GM12874 (cell line): ENCODE data around the gene PRPF40A.

Experiments
- CTCF ChIP-seq: IDR thresholded peaks from 2 replicates; pipeline ENCODE4 v1.5.1; 2011; ENCODE audit warnings: low read depth, mild to moderate bottlenecking, control low read depth, low read length, moderate library complexity; ENCODE audit not compliant: insufficient read depth

PRPF40A gene

DNA sequence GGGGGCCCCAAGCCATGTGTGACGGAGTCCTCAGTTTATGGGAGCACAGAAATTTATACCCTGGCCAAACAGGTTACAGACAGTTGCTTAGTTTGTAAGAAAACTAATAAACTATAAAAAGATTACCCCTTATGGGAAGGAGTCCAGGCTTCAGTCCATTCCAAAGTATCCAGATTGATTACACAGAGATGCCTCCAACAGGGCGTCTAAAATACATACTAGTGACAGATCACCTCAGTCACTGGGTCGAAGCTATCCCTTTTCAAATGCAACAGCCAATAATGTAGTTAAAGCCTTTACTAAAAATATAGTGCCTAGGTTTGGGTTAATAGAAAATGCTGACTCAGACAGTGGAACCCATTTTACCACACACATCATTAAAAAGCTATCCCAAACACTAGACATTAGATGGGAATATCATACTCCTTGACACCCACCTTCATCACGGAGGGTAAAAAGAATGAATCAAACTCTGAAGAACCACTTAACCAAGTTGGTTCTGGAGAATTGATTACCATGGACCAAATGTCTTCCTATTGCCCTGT, 10.7 kb downstream of the PRPF40A start:
- no peak for TF ChIP-seq CTCF

GRCh38 chr2:152701198-152701597, 16.1 kb downstream of the PRPF40A start:
- TF ChIP-seq CTCF, result no peak

DNA sequence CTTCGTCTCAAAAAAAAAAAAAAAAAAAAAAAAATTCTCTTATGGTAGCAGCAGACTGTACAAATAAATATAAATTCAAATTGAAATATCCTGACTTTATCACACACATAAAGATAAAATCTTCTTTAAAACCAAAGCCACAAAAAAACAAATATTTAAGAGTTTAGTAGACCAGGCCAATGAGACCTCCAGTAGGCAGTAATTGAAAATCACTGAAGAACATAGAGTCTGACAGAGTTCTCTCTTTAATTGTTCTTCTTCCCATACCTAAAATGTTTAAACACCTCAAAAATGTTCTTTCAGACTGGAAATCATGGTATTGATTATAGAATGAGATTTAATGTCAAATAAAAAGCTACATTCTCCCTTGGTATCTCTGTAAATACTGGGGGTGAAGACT, 20.8 kb downstream of the PRPF40A start:
- TF ChIP-seq CTCF, result no peak

- TF ChIP-seq CTCF, result no peak
These were observed 21.5 kb downstream of the PRPF40A start for GRCh38 chr2:152695763-152696162.

DNA sequence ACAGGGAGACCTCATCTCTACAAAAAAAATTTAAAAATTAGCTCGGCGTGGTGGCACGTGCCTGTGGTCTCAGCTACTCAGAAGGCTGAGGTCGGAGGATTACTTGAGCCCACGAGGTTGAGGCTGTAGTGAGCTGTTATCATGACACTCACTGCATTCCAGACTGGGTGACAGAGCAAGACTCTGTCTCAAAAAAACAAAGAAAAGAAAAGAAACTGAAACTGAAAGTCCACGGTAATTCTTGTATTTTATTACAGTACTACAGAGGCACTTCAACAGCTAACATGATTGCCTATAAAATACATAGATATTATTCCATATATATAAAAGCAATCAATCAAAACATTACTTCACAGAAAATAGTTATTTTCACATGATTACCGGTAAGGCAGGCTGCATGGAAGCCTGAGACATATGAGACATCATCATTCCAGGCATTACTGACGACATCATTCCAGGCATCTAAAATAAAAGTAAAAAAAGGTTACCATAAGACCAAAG, 23.1 kb downstream of the PRPF40A start:
- no peak for TF ChIP-seq CTCF

DNA sequence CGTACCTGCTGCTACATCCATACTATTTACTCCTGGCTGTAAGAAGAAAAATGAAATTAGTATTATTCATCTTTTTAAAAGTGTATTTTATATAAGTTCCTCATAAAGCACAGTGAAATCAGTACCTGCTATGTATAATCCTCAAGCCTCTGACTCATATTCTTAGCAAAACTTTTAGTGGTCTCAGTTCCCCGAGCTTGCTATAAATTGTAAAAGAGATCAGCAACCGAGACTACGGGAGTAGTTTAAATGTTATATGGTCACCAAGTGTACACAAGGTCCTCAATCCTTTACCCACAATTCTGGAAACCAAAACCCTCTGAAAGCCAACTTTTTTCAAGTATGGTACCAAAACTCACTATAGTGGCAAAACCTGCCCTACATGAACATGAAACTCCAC, 24.2 kb downstream of the PRPF40A start:
- no peak for TF ChIP-seq CTCF

GRCh38 chr2:152686321-152686720, 30.9 kb downstream of the PRPF40A start:
- TF ChIP-seq CTCF, result no peak
